HG03025 (cell line): Measurements from ENCODE around the gene APOBEC4.
"Not testable (repeated sequence)": the region's sequence is repeated elsewhere in the genome, so short reads cannot be mapped to it uniquely, and the experiment has no call there.

Source experiments
- ATAC-seq: cut with Tn5 transposase; IDR thresholded peaks from one replicate; pipeline ENCODE4 v1.9.1; 2021; ENCODE audit warnings: mild to moderate bottlenecking, moderate library complexity; ENCODE audit not compliant: unreplicated experiment, low FRiP score

Gene APOBEC4

DNA sequence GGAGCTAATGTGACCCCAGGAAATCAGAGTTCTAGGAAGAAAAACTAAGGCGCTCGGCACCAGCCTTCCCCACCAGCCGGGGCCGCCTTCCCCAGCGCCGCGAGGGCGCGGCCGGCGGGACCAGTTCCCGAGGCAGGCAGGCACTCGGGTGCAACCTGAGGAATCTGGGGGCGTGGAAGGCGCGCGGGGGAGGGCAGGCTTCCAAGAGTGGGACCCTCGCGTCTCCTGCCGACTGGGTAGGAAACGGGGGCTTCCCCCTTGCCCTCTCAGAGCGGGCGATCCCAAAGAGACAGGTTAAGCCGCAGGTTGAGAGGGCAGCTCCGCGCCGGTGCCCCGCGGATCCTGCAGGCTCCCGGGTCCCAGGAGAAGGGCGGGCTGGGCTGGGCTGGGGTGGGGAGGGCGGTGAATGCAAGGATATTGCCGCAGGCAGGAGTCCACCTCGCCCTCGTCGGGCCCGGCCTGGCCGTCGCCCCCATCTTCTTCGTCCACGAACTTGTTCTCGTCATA is 18.0 kb downstream of the APOBEC4 start:
- ATAC-seq, result no peak

DNA sequence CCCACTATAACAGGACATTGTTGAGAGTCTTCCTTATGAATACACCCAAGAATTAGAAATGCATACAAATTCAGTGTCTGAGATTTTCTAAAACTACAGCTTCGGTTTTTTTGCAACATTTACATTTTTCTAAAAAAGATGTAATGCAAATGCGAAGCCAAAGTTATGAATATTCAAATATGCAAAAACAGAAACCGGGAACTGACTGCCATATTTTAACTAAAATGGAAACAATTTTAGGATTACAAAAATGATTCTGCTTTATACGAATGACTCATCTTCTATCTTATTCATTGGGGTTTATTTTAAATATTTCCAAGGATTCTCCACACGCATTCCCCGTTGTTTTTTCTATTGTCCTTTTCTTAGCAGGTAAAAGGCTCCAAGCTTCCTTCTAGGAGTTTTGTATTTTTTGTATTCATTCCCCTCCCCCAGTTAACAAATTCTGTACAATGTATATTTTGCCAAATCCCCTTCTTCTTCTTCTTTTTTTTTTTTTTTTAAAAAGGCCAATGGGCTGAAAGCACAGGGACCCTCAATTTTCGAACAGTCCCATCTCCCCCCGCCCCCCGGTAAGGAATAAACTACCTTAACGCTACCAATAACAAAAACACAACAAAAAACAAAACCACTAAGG is 18.6 kb downstream of the APOBEC4 start:
- no peak for ATAC-seq

DNA sequence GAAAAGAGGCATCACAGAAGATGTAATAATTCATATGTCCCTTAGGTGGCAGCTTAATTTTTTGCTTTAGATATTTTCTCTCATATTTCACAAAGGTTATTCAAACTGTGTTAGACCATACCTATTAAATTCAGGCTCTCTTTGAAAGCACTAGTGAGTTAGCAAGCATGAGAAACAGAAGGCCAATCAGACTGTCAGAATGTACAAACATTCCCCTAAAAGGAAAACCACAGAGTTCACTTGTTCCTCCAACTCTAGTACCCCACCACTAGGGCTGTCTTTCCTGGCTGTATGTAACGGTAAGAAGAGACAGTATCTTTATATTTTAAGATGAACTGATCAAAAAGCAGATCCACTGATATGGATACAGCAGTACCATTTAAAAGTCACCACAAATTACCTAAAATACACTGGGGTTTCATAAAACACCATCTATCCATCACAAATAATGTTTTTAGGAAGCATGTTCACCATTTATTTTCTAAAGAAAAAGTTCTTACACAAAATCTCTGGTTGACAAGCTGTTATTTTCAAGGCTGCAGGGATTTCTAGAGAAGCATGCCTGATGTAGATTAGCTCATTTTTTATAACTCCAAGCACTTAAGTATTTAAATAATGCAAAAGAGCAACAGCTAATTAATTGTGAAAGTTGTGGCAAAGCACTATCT is 19.3 kb downstream of the APOBEC4 start:
- no peak for ATAC-seq

DNA sequence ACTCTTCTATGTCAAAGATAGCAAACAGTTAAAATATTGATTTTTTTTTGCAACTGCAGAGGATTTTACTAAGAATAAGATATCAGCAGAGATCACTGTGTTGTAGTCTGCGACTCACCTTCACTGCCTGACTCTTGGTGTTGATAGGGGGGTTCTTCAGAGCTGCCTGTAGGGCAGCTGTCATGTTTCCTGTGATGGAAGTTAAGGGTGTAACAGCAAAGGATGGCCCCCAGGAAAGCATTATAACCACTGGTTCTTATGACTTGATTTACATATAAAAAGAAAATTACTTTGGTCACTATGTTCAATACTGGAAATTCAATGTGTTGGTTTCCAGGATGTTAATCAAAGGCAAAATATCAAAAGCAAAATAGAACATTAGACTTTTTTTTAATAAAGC is 20.2 kb downstream of the APOBEC4 start:
- no peak for ATAC-seq

DNA sequence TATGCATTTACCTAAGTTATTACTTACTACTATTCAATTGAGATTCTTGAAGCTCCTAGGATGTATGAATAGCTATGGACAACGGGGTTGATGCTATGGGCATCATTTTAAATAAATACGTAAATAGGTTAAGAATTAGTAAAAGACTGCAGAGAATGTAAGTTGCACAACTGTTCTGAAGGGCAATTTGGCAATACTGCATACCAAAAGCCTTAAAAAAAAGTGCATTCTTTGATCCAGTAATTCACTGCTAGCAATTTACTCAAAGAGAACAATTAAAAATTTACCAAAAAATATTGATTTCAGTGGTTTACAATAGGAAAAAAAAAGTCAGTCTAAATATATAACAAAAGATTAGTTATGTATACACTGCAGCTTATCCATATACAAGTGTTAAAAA is 21.0 kb downstream of the APOBEC4 start:
- ATAC-seq, result no peak

DNA sequence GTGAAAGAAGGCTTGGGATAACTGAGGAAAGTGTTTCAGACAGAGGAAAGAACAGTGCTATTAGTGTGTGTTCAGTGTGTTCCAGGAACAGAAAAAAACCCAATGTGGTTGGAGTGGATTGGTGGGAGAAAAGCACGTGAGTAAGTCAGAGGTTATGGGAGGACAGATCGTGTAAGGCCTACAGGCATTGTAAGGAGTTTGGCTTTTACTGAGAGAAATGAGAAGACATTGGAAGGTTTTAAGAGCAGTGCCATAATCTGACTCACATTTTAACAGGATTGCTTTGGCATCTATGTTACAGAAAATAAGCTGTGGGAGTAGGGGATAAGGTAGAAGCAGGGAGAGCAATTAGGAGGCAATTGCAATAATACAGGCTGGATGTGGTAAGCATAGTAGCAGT is 22.4 kb downstream of the APOBEC4 start:
- ATAC-seq, result no peak

DNA sequence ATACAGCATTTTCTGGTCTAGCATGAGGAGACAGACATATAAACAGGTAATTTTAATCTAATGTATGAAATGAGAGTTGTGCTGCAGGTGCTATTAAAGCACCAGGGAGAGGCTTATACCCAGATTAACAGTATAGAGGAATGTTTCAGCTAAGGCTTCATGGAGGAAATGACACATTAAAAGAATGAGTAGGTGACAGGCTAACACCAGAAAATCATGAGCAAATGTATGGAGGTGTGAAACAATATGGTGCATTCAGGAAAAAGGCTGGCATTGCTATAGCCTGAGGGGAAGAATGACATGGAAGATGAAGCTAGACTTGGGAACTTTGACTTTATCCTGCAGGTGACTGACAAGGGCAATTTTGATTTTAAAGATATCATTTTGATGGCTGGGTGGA is 24.6 kb downstream of the APOBEC4 start:
- no peak for ATAC-seq

DNA sequence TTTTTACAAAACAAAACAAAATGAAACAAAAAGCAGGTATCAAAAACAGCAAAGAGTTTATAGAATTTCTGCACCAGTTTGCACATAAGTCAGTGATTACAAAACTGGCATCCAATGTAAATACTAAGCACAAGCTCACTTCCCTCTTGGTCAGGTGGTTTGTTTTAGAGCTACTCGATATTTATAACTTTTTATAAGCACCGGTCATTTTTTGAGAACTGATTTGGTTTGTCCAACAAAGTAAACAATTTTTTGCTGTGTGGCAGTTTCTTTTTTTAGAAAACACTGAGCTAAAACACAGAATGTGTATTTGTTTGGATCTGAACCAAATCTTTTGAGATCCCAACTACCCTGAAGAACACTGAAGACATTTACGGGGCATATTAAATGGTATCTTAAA is 26.9 kb downstream of the APOBEC4 start:
- not testable (repeated sequence) for ATAC-seq

DNA sequence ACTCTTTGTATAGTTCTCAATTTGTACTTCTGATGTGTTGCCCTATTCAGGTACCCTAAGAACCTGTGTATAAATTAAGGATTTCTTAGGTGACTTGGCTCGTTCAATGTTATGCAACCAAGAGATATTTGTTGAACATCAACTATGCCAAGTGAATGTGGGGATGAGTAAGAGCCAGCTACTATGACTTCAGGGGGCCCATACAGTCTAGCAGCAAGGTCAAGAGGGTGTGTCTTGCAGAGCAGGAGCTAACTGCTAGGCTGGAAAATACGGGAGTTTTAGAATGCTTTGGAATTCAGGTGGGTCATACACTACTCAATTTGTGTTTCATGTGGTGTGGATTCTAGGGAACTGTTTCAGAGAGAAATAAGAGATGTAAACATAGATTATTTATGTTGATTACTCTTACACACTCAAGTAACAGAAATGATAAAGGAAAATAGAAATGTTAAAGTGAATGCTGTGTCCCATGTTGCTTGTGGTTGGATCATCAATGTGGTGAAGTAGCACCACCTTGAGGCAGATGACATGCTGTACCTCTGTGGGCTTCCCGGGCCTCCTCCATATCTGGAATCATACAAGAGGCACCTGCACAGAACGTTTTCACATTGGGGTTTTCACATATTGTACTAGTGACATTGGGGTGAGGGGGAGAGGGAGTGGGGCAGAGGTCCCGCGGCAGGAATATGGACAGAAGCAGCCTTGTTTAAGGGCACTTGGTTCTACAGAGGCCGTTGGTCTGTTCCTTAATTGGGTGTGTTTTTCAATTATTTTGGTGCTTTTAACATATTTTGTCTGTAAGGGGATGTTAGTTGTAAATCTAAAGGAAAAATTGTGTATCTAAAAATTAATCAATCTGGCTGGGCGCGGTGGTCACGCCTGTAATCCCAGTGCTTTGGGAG is 30.0 kb downstream of the APOBEC4 start:
- no peak for ATAC-seq

DNA sequence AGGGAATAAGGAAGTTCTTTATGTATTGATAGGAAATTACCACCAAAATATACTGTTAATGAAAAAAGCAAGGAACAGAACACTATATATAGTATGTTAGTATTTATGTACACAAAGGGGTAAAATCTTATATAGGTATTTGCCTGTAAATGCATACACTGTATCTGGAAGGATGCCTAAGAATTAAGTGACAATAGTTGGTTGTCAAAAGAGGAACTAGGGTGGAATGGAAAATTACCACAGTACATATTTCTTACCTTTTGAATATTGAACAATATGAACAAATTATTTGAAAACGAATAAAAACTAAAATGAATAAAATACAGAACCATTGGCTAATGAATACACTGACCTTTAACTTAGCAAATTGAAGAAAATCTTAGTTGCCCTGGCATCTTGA is 31.1 kb downstream of the APOBEC4 start:
- ATAC-seq, result no peak

DNA sequence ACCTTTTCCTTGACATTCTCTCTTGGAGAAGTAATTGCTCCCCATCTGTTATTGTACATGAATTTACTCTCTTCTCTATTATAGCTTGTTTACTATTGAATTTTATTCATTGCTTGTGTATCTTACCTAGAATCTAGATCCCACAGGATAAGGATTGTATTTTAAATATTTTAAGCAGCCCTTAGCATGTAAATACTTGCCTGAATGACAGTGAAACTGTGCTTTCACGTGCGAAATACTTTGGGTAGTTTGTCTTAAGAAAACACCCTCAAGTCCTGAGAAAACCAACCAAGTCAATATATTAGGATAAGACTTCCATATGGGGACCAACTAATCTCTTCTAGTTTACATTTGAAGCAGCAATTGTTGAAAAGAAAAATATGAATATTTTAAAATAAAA is 32.8 kb downstream of the APOBEC4 start:
- ATAC-seq, result no peak

DNA sequence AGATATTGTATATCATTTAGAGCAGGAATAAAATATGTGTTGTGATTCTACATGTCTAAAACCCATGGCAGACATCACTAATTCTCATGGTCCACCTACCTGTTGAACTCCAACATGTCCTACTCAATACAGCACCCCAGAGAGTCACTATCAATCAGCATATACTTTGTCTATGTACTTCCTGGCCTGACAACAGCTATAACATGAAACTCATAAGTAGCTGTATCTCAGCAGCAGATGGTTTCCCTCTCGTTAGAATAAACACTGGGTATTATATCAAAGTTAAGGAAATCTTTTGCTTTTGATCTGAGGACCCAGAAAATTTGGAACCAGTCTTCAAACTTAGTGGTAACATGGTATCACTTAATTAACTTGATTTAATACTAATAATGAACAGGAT is 33.3 kb downstream of the APOBEC4 start:
- ATAC-seq, result no peak

DNA sequence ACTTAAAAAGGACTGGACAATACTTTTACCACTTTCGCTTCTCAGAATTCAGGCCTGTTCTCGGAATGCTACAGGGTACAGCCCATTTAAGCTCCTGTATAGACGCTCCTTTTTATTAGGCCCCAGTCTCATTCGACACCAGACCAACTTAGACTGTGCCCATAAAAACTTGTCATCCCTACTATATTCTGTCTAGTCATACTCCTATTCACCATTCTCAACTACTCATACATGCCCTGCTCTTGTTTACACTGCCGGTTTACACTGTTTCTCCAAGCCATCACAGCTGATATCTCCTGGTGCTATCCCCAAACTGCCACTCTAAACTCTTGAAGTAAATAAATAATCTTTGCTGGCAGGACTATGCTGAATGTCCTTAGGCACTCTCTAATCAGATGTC is 34.9 kb downstream of the APOBEC4 start:
- ATAC-seq, result not testable (repeated sequence)

DNA sequence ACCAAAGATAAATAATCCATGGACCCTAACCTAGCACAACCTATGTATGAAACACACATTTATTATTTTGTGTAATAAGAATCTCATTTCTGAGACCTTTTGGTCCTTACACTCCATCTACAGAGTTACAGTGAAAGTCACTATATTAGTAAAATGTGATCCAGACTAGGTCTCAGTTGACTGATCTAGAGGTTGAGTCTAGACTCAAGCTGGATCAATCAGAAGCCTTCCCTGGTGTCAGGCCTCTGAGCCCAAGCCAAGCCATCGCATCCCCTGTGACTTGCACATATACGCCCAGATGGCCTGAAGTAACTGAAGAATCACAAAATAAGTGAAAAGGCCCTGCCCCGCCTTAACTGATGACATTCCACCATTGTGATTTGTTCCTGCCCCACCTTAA is 40.1 kb downstream of the APOBEC4 start:
- not testable (repeated sequence) for ATAC-seq

DNA sequence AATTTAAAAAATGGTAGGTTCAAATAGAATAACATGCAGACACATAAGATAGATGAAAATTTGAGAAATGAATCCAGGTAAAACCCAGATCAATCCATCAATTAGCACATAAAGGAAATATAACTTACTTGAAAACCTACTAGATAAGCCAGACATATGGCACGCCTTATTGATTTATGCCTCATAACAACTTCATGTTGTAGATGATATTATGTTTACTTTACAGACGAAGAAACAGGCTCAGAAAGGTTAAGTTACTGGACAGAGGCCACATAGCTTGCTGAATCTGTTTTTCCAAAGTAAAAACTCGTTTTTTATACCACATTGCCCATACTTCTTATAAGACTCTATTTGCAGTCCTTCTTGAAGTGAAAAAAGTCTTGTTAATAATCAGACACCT is 40.7 kb downstream of the APOBEC4 start:
- ATAC-seq, result no peak

DNA sequence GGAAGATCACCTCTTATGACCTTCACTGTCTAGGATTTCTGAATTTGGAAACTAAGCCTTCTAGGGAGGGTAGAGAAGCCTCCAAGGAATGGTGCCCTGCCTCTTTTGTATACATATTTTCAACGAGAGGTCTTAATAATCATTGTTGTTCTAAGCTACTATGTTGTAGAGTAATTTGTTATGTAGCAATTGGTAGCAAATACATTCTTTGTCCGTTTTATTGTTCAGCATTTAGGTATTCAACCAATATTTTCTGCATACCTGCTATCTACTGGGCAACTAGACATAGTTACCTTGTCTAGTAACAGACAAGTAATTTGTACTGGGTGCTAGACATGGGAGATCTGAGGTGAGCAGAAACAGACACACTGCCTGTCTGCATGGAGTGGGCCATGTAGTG is 42.1 kb downstream of the APOBEC4 start:
- ATAC-seq, result no peak

DNA sequence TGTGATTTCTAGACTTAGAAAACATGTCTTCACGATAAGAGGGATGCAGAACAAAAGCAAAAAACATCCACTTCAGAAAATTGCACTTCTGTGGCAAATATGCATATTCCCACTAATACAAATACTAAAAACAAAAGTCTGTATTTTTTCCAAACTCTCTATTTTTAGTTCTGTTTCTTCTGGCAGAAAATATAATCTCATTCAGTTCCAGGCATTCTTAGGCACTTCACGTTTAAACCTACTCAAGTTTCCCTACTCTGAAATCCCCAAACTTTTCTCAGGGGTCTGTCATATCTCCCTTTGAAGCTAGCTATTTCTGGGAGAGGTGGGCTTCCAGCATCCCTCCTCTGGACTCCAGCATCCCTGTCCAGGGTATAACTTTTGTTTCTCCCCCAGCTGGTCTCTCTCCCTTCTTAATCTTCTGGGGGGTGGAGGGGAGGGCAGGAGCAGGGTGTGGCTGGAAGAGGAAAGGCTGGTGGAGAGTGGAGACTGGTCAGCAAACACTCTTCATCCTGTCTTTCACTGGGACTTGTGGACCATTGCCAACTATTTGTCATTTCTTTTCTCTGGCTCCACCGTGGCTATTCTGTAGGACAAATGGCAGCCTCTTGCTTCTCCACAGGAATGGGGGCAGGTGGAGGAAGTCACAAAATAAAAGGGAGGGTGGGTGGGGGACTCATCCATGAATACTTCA is 43.2 kb downstream of the APOBEC4 start:
- no peak for ATAC-seq

DNA sequence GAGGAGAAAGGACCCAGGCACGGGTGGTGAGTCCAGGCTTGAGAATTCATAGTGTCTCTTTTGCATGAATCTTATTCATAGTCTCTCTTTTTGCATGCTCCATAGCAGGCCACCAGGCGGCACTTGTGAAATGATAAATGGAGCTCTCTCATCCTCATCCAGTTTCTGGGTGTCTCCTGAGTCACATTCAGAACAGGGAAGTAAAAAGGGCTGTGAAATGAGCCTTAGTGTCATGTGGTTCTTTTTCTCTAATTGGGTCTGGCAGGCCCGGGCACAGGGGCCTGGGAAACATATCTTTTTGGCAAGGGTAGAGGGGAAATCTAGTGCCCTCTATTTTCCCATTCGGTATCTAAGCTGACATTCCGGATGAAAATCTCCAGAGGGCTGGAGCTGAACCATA is 43.8 kb downstream of the APOBEC4 start:
- ATAC-seq, result no peak

DNA sequence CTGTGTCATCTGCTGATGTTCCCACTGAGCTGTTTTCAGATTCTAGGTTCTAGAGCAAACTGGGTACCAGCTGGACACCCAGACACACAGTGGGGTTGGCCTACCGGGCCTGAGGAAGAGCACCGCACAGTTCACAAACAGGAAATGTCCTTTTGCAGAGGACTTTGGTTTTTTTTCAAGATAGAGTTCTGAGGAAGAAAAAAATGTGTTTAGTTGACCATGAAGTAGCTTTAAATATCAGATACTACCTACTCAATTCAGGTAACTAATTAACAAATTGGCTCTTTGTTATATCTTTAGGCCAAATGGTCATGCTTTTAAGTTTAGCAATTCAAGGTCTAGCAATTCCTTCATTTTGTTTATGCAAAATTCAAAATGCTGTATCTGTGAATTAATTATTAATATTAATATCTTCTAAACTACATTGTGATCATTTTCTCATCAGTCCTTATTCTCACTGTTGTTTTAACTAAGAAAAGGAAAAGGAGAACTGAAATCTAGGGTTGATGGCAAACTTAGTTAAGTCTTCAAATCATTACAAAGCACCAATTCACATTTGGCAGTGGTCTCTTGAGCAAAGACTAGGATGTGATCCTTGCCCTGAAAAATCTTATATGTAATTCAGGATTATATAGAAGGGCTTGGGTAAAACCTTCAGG is 45.7 kb downstream of the APOBEC4 start:
- ATAC-seq, result no peak

DNA sequence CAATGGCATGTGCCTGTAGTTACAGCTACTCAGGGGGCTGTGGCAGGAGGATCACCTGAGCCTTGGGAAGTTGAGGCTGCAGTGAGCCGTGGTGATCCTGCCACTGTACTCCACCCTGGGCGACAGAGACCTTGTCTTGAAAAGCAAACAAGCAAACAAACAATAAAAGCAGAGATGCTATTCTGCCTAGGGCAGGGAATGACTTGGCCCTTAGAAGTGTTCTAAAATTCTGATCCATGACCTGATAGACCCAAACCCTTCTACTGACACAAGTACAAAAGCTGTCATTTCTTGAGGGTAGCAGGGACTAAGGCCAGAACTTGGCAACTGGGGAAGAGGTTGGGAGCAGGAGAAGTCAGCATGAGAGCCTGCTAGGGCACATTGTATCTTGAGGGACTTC is 47.2 kb downstream of the APOBEC4 start:
- ATAC-seq, result no peak
